ENCODE measurements around the gene CKAP4. TPM values are rescaled to one million over a fixed set of nuclear protein-coding genes. Genes with fewer than 3 reads are reported as not detected.

CKAP4 gene
- total and polyA plus RNA-seq, 12 donors = 12.9 to 63.2 (median 45.5) TPM

GRCh38 chr12:106267535-106267934, 19.7 kb upstream of the CKAP4 start:
- Histone ChIP-seq H3K9me3 (no peaks in the 10 kb centered on the region), H3K4me3 (no peak overlapping the region), H3K27ac (no peak overlapping the region), H3K36me3 (no peaks in the 10 kb centered on the region), H3K27me3 (no peaks in the 10 kb centered on the region), H3K4me1 (peaks cover 0 to 18% (median 8%) of the 10 kb centered on the region in 9 donors)
- WGBS, 2 donors = 20 to 31% methylated on average over 2 of the region's 2 CpGs
- no peak for ATAC-seq
- no peak for TF ChIP-seq CTCF (IDR thresholded peaks at IDR 0.05)
- no peak for DNase-seq
- intact Hi-C loops (cut with DNase I) = no loop called here

- no peak overlapping the region for H3K27ac ChIP-seq
- H3K4me1 ChIP-seq = peaks cover 0 to 12% (median 0%) of the 10 kb centered on the region in 9 donors
- WGBS, 2 donors = 89 to 93% methylated on average over 1 of the region's 1 CpG
- H3K27me3 ChIP-seq = no peaks in the 10 kb centered on the region
- H3K4me3 ChIP-seq = no peak overlapping the region
- no peaks in the 10 kb centered on the region for H3K36me3 ChIP-seq
- intact Hi-C loops (cut with DNase I) = no loop called here
- no peak for TF ChIP-seq CTCF (IDR thresholded peaks at IDR 0.05)
- no peak for DNase-seq
- no peaks in the 10 kb centered on the region for H3K9me3 ChIP-seq
- ATAC-seq = no peak
Observed at GRCh38 chr12:106265116-106265515, 17.3 kb upstream of the CKAP4 start.

- no peaks in the 10 kb centered on the region for H3K36me3 ChIP-seq
- H3K9me3 ChIP-seq = no peaks in the 10 kb centered on the region
- H3K4me3 ChIP-seq = no peak overlapping the region
- H3K27me3 ChIP-seq = no peaks in the 10 kb centered on the region
- DNase-seq = no peak
- H3K27ac ChIP-seq = no peak overlapping the region
- 81 to 97% methylated on average over 1 of the region's 1 CpG for WGBS, 2 donors
- no peaks in the 10 kb centered on the region for H3K4me1 ChIP-seq
- no peak for ATAC-seq
- no peak for TF ChIP-seq CTCF (IDR thresholded peaks at IDR 0.05)
- intact Hi-C loops (cut with DNase I) = no loop called here
Observed at GRCh38 chr12:106258935-106259334, 11.1 kb upstream of the CKAP4 start.

- H3K4me3 ChIP-seq = no peak overlapping the region
- intact Hi-C loops (cut with DNase I) = no loop called here
- H3K27me3 ChIP-seq = no peaks in the 10 kb centered on the region
- no peaks in the 10 kb centered on the region for H3K36me3 ChIP-seq
- 76 to 81% methylated on average over 4 of the region's 4 CpGs for WGBS, 2 donors
- no peaks in the 10 kb centered on the region for H3K4me1 ChIP-seq
- ATAC-seq (no peak), DNase-seq (no peak)
- H3K27ac ChIP-seq = no peak overlapping the region
- H3K9me3 ChIP-seq = no peaks in the 10 kb centered on the region
- TF ChIP-seq CTCF (IDR thresholded peaks at IDR 0.05) = no peak
Observed at GRCh38 chr12:106258226-106258625, 10.4 kb upstream of the CKAP4 start.

Measured in heart right ventricle (tissue), 16 donors.